HG02852 (cell line): ENCODE results near the gene LEMD1.

Source experiments
- ATAC-seq: cut with Tn5 transposase; IDR thresholded peaks from one replicate; pipeline ENCODE4 v1.9.1; 2021; ENCODE audit warnings: mild to moderate bottlenecking, moderate library complexity; ENCODE audit not compliant: unreplicated experiment

LEMD1 gene

GRCh38 chr1:205421798-205422197 lies at the start of gene LEMD1:
TSS of gene LEMD1 (minus strand) at chr1:205422056. CDS start at chr1:205420536, 1,520 bp downstream.
- no peak for ATAC-seq

GRCh38 chr1:205470131-205470530 lies 48.3 kb upstream of the LEMD1 start:
- ATAC-seq, result no peak

- ATAC-seq, result no peak
These were observed 44.9 kb upstream of the LEMD1 start for GRCh38 chr1:205466595-205467220.

GRCh38 chr1:205465392-205465791 lies 43.5 kb upstream of the LEMD1 start:
- no peak for ATAC-seq

- ATAC-seq, result no peak
These were observed 37.1 kb upstream of the LEMD1 start for GRCh38 chr1:205458777-205459566.

GRCh38 chr1:205456868-205457745 lies 35.3 kb upstream of the LEMD1 start:
- no peak for ATAC-seq

GRCh38 chr1:205456383-205456867 lies 34.6 kb upstream of the LEMD1 start:
- ATAC-seq, result no peak

GRCh38 chr1:205455581-205456382 lies 33.9 kb upstream of the LEMD1 start, which contains the start of gene BLACAT1:
TSS of gene BLACAT1 (minus strand) at chr1:205456045.
- ATAC-seq, result no peak

- ATAC-seq, result no peak
These were observed 33.1 kb upstream of the LEMD1 start for GRCh38 chr1:205454903-205455335.

GRCh38 chr1:205453466-205453865 lies 31.6 kb upstream of the LEMD1 start:
- no peak for ATAC-seq

GRCh38 chr1:205452933-205453332 lies 31.1 kb upstream of the LEMD1 start:
- no peak for ATAC-seq

- ATAC-seq, result no peak
These were observed 30.5 kb upstream of the LEMD1 start for GRCh38 chr1:205452364-205452763.

GRCh38 chr1:205451759-205452164 lies 29.9 kb upstream of the LEMD1 start:
- no peak for ATAC-seq

GRCh38 chr1:205451202-205451601 lies 29.3 kb upstream of the LEMD1 start:
- ATAC-seq, result no peak

GRCh38 chr1:205450448-205450847 lies 28.6 kb upstream of the LEMD1 start:
- ATAC-seq, result no peak

- no peak for ATAC-seq
These were observed 28.0 kb upstream of the LEMD1 start for GRCh38 chr1:205449750-205450443.

- no peak for ATAC-seq
These were observed 27.4 kb upstream of the LEMD1 start for GRCh38 chr1:205449254-205449749.

- ATAC-seq, result no peak
These were observed 26.8 kb upstream of the LEMD1 start for GRCh38 chr1:205448540-205449253.
